ENCODE data around the gene ACP3.

GRCh38 chr3:132354916-132355702 is 37.9 kb downstream of the ACP3 start:
- TF ChIP-seq CTCF (conservative IDR thresholded peaks at IDR 0.05), result no peak
- no peak for TF ChIP-seq ZFX (IDR thresholded peaks at IDR 0.05)
